GM12878 (cell line): Measurements from ENCODE around the gene MAGI2. TPM values are rescaled to one million over a fixed set of nuclear protein-coding genes. Genes with fewer than 3 reads are reported as not detected.

ENCODE experiments used
- ATAC-seq: fragments of 200-7000 bp; cut with Tn5 transposase; 3 replicates; pipeline ENCODE4 v1.9.1; 2020; ENCODE audit warnings: mild to moderate bottlenecking, moderate library complexity
- BruUV-seq: library from RNA; stranded (reverse); fragments of 400-500 nt; replicated peaks from 2 replicates; lab custom pipeline; 2021; lab: Mats Ljungman, UMichigan
- CTCF ChIA-PET: fragments of 300-600 bp; sonication (Branson Sonifier 250); formaldehyde crosslinking; extraction: SDS; loops from one replicate; lab custom pipeline; 2021; ENCODE audit warnings: inconsistent platforms; lab: Yijun Ruan, JAX
- POLR2A ChIA-PET: fragments of 350-600 bp; formaldehyde crosslinking; extraction: SDS; loops from one replicate; lab custom pipeline; 2021; ENCODE audit warnings: inconsistent platforms; lab: Charles Lee
- RAD21 ChIA-PET: fragments of 300-600 bp; sonication (Branson Sonifier 250); formaldehyde crosslinking; loops from one replicate; lab custom pipeline; 2023; ENCODE audit warnings: antibody characterized with exemption; ENCODE audit not compliant: unreplicated experiment; lab: Charles Lee
- SMC1A ChIA-PET: fragments of 300-600 bp; sonication (Branson Sonifier 250); formaldehyde crosslinking; loops from one replicate; lab custom pipeline; 2023; ENCODE audit not compliant: unreplicated experiment, uncharacterized antibody; lab: Charles Lee
- DNase-seq: peaks from one replicate; pipeline ENCODE4 v3.0.0-alpha.2; 2011; ENCODE audit warnings: low read depth, low spot score
- FAIRE-seq: peaks from 3 replicates; lab custom pipeline; 2011; peaks lifted over from hg19 to GRCh38; lab: Jason Lieb, UNC
- H2AFZ ChIP-seq: 2 replicates; pipeline ENCODE4 v1.6.0; 2011; ENCODE audit warnings: low read depth, low read length, control low read depth; ENCODE audit not compliant: control insufficient read depth
- H3K27ac ChIP-seq: 2 replicates; pipeline ENCODE4 v1.5.1; 2011; ENCODE audit warnings: control low read depth; ENCODE audit not compliant: control insufficient read depth, insufficient read depth
- H3K27me3 ChIP-seq, 2 experiments: replicated peaks in 1 of 2; 2 replicates each; pipeline versions ENCODE4 v1.6.0 to v1.6.1; 2011; ENCODE audit warnings: low read length in 1 of 2; ENCODE audit not compliant: control insufficient read depth in 2 of 2, insufficient read depth in 2 of 2
- H3K36me3 ChIP-seq, 2 experiments: 2 replicates each; pipeline ENCODE4 v1.5.1; 2011; ENCODE audit warnings: low read length in 1 of 2; ENCODE audit not compliant: control insufficient read depth in 2 of 2, insufficient read depth in 2 of 2
- H3K4me1 ChIP-seq: 2 replicates; pipeline ENCODE4 v1.6.1; 2011; ENCODE audit warnings: mild to moderate bottlenecking, low read length, moderate library complexity, mixed read lengths; ENCODE audit not compliant: control insufficient read depth, insufficient read depth
- H3K4me2 ChIP-seq: 2 replicates; pipeline ENCODE4 v1.6.0; 2011; ENCODE audit warnings: control low read depth; ENCODE audit not compliant: control insufficient read depth, insufficient read depth
- H3K4me3 ChIP-seq: fragments of 200-600 bp; sonication (generic); 2 replicates; pipeline ENCODE4 v1.5.1; 2016
- H3K79me2 ChIP-seq: 2 replicates; pipeline ENCODE4 v1.6.0; 2011; ENCODE audit warnings: low read length; ENCODE audit not compliant: control insufficient read depth, insufficient read depth
- H3K9ac ChIP-seq: 2 replicates; pipeline ENCODE4 v1.8.0; 2011; ENCODE audit warnings: low read length, control low read depth, mixed read lengths; ENCODE audit not compliant: control insufficient read depth, insufficient read depth
- H3K9me3 ChIP-seq: replicated peaks from 3 replicates; pipeline ENCODE4 v1.5.1; 2011; ENCODE audit warnings: mild to moderate bottlenecking, low read length; ENCODE audit not compliant: control insufficient read depth, insufficient read depth
- H4K20me1 ChIP-seq: 2 replicates; pipeline ENCODE4 v1.6.0; 2011; ENCODE audit not compliant: control insufficient read depth, insufficient read depth
- BCLAF1 ChIP-seq: fragments of 450-650 bp; IDR thresholded peaks from 2 replicates; pipeline ENCODE4 v1.6.1; 2017; ENCODE audit warnings: antibody characterized with exemption, mild to moderate bottlenecking, moderate library complexity
- CUX1 ChIP-seq: IDR thresholded peaks from 2 replicates; pipeline ENCODE4 v1.6.1; 2012; ENCODE audit warnings: improper control_type of control experiment, low read depth, low read length; ENCODE audit not compliant: insufficient replicate concordance
- MEF2B ChIP-seq: fragments of 450-650 bp; IDR thresholded peaks from 2 replicates; pipeline ENCODE4 v1.6.1; 2018; ENCODE audit warnings: mild to moderate bottlenecking, moderate library complexity; ENCODE audit not compliant: partially characterized antibody, poor library complexity, severe bottlenecking
- RBBP5 ChIP-seq: fragments of 200-600 bp; sonication (generic); conservative IDR thresholded peaks from 2 replicates; pipeline ENCODE4 v1.6.1; 2016
- SIX5 ChIP-seq: IDR thresholded peaks from 2 replicates; pipeline ENCODE4 v1.6.1; 2011; ENCODE audit warnings: mild to moderate bottlenecking, low read depth, low read length, moderate library complexity; ENCODE audit not compliant: severe bottlenecking
- TCF3 ChIP-seq: IDR thresholded peaks from 2 replicates; pipeline ENCODE4 v1.6.1; 2012; ENCODE audit warnings: low read depth, mild to moderate bottlenecking, low read length, borderline replicate concordance; ENCODE audit not compliant: insufficient read depth
- YY1 ChIP-seq: IDR thresholded peaks from 2 replicates; pipeline ENCODE4 v1.6.1; 2011; ENCODE audit warnings: low read depth, mild to moderate bottlenecking, low read length
- in situ Hi-C: fragments of 300-500 bp; cut with MboI; formaldehyde crosslinking; loops from 9 replicates; pipeline ENCODE4 v1.14.3; 2018; ENCODE audit warnings: mixed read lengths
- intact Hi-C: fragments of 100-400 bp; cut with micrococcal nuclease; formaldehyde crosslinking; loops from one replicate; pipeline ENCODE4 v1.14.2; 2022; ENCODE audit not compliant: unreplicated experiment
- polyA plus RNA-seq, 11 experiments: library from polyadenylated mRNA; depleted of rRNA in 4 of 11; unstranded in 6 of 11; stranded (reverse) in 5 of 11; fragments of >200 nt; fragmentation: Nextera tagmentation in 4 of 11; fragmentation: Illumina TruSeq in 1 of 11; extraction: Ambion mirVana in 4 of 11; extraction: Trizol in 1 of 11; gene quantifications; 1 replicate in 1 of 11; 2 replicates in 10 of 11; pipeline versions ENCODE4 v1.2.1 to v1.2.3, GENCODE V29; 2011 to 2016; ENCODE audit warnings: inconsistent platforms in 2 of 11, missing spikeins in 2 of 11, low read depth in 1 of 11
- total RNA-seq, 4 experiments: library from RNA; depleted of rRNA in 3 of 4; stranded (reverse); fragments of >200 nt in 3 of 4; fragmentation: Illumina TruSeq in 1 of 4; extraction: Trizol in 1 of 4; gene quantifications; 2 replicates each; pipeline versions ENCODE4 v1.2.1 to v1.2.3, GENCODE V29; 2013 to 2021

The MAGI2 gene
- total and polyA plus RNA-seq, 10 of the 15 experiments (the other 5 are each of a cell fraction or from before 2014, with no cell fraction given), result 0.01 to 0.31 (median 0.05) TPM; not detected in 2

GRCh38 chr7:79352323-79352722, 101.1 kb downstream of the MAGI2 start:
- Histone ChIP-seq H3K4me2 (no peak overlapping the region), H3K27ac (no peak overlapping the region), H3K27me3 (no peaks in the 10 kb centered on the region), H4K20me1 (no peaks in the 10 kb centered on the region), H3K4me3 (no peak overlapping the region), H2AFZ (no peak overlapping the region), H3K79me2 (no peaks in the 10 kb centered on the region), H3K4me1 (no peaks in the 10 kb centered on the region), H3K9me3 (no peaks in the 10 kb centered on the region), H3K9ac (no peak overlapping the region), H3K36me3 (no peaks in the 10 kb centered on the region)
- no peak for ATAC-seq
- DNase-seq, result no peak
- ChIA-PET SMC1A (interaction anchor here (1.0 kb wide), 1 partner anchor 70 kb away, joined by 3 read pairs; no protein-coding TSS in a partner anchor), POLR2A (no interaction called here), CTCF (interaction anchor here (1.4 kb wide), 1 partner anchor 54 kb away, joined by 3 read pairs; no protein-coding TSS in a partner anchor), RAD21 (no interaction called here)
- in situ Hi-C loops (no loop called here), intact Hi-C loops (no loop called here)
- FAIRE-seq, result no peak
- no peak for TF ChIP-seq CUX1
- no peak for TF ChIP-seq TCF3
- no peak for TF ChIP-seq MEF2B
- no peak for TF ChIP-seq YY1
- no peak for TF ChIP-seq SIX5
- TF ChIP-seq BCLAF1, result no peak
- TF ChIP-seq RBBP5, result no peak
- BruUV-seq, result no TSS peak
